ENCODE results near the gene CTNNBL1.

DNA sequence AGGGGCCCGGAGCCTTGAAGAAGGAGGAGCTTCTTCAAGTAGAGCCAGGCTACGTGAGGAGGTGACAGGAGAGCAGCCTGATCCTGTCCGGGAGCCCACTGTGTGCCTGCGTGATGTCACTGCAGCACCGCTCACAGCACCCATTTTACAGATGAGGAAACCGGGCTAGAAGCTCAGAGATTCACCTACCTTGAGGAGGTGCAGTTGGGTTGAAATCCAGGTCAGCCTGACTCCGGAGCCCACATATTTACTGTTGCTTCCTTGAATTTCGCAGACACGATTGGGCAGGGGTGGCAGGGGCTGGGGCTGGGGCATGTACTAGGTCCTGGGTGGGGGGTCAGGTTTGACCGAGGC, 221.6 kb downstream of the CTNNBL1 start:
- TF ChIP-seq CTCF (conservative IDR thresholded peaks at IDR 0.05 in 1 of 2, IDR thresholded peaks at IDR 0.05 in 1 of 2; ENCODE audit: low read depth in 1 of 2, low read length in 2 of 2), result no peak
- no peak for TF ChIP-seq EZH2 (IDR thresholded peaks at IDR 0.05; ENCODE audit: low read length, missing control alignments)
